Stimulated activated CD4-positive, alpha-beta T cell treated with anti-CD3 and anti-CD28 coated beads, Interleukin-12 subunit alpha, Interleukin-12 subunit beta, amount 100 ng/mL, for 24 hours (primary cell): ENCODE measurements around the gene OSMR.

Experiments
- DNase-seq, 2 experiments: peaks; one replicate each; pipeline ENCODE4 v3.0.0-alpha.2; 2020; ENCODE audit warnings: low read depth in 2 of 2

The OSMR gene

DNA sequence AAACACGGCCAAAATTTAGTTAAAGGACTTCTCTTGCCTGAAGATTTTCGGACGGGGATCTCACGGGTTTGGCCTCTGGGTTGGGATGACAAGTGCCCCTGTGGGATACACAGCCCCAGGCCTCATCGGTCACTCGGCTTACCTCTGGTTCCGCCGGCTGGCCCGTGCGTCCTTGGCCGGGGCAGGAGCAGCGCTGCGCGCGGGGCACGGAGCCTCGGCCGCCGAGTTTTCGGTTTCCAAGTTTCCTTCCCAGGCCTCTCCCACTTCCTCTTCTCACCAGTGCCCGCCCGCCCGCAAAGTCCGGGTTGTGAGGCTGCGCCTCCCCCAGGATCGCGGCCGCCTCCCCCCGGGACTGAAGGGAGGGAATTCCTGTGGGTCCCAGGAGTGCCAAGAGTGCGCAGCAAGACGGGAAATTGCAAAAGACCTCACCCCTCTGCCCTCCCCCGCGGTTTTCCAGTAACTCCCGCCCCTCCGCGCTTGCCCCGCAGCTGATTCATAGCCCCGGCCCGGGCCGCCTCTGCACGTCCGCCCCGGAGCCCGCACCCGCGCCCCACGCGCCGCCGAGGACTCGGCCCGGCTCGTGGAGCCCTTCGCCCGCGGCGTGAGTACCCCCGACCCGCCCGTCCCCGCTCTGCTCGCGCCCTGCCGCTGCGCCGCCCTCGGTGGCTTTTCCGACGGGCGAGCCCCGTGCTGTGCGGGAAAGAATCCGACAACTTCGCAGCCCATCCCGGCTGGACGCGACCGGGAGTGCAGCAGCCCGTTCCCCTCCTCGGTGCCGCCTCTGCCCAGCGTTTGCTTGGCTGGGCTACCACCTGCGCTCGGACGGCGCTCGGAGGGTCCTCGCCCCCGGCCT is at the start of gene OSMR:
OSMR (plus strand) TSS at position 487 of the 853 bp plus-strand sequence. CDS start 23,033 bp downstream, outside the sequence.
- peak in 1 of 2 experiments; percentile 24 for DNase-seq

DNA sequence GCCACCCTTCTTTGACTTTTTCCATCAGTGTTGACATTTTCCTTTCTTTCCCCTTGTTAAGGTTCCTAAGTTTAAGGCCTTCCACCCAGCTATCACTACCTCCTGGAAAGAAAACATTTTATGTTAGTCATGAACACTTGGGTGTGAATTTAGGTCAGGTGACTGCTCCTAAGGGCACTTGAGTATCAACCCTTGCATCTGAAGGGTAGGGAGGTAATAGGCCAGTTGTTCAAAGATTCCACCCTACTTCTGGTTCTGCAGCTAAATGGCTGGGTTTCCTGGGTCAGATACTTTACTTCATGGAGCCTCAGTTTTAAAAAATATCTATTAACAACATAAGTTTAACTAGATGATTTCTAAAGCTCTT is 49.1 kb upstream of the OSMR start:
- DNase-seq, result no peak

DNA sequence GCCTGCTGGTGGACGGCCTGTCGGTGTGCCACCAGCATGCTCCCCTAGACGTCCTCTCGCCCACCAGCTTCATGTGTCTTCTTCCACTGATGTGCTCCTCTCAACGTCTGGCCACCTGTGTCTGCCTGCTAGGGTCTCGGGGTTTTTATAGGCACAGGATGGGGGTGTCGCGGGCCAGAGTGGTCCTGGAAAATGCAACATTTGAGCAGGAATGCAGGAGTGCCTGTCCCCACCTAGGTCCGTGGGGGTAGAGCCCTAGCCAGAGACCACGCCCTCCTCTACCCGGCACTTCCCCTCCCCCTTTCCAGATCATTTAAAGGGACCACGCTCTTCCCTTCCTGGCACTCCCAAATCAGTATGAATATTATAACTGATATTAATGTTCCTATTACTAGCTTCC is 48.0 kb upstream of the OSMR start:
- DNase-seq, result no peak

DNA sequence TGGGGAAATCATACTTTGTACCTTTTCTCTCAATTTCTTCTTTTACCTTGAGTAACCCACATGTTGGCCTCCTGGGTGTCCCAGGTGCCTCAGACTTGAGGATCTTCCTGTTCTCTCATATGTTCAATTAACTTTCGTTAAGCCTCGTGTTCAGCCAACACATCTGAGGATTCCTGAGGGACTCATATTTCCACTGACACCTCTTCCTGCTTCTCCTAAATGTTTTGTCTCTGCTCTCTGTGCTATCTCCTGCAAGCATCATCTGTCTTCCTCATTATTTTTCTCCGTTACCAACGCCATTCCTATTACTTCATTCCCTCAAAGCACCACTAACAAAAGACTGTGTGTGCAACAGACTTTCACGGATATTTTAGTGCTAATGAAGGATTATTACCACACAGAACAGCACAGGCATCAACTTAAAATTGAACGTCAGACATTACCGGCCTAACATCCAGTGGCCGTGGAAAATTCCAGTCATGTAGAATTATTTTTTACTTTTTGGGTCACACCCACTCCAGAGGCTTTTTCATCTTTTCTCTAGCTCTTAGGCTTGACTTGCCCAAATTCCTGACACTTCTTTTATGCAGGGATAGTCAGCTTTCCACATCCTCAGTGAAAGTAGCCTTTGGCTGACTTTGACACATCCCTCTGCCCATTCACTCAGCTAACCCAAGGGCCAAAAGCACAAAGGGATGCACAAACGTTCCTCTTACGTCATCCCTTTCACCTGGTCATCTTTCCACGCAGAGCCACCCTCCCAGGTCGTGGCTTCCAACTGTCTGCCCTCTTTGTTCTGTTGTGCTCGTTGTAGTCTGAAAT is 46.0 kb upstream of the OSMR start:
- no peak for DNase-seq

GRCh38 chr5:38800515-38800914 is 45.3 kb upstream of the OSMR start:
- DNase-seq, result no peak

GRCh38 chr5:38802125-38802524 is 43.7 kb upstream of the OSMR start:
- no peak for DNase-seq

GRCh38 chr5:38803246-38803645 is 42.6 kb upstream of the OSMR start:
- DNase-seq, result no peak

DNA sequence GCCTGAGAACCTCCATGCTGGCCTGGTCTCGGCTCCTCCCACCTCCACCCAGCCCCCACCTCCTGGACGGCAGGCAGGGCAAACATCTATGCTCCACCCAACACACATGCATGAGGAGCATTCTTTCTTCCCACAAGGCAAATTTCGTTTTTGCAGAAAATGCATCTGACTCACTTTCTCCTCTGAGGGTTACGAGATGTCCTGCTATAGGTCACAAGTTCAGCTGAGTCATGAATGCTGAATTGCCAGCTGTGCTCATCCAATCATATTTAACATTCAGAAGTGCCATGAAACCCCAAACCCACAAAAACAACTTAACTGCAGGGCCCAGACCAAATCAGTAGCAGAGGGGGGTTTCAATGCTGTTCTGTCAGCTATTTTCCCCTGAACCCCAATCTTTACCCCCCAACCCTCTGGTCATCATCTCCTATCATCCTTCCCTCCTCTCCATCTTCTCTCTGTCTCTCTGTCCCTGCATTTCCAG is 39.0 kb upstream of the OSMR start:
- DNase-seq, result peak in 1 of 2 experiments; percentile 10

GRCh38 chr5:38807570-38808483 is 38.0 kb upstream of the OSMR start:
- DNase-seq, result no peak

DNA sequence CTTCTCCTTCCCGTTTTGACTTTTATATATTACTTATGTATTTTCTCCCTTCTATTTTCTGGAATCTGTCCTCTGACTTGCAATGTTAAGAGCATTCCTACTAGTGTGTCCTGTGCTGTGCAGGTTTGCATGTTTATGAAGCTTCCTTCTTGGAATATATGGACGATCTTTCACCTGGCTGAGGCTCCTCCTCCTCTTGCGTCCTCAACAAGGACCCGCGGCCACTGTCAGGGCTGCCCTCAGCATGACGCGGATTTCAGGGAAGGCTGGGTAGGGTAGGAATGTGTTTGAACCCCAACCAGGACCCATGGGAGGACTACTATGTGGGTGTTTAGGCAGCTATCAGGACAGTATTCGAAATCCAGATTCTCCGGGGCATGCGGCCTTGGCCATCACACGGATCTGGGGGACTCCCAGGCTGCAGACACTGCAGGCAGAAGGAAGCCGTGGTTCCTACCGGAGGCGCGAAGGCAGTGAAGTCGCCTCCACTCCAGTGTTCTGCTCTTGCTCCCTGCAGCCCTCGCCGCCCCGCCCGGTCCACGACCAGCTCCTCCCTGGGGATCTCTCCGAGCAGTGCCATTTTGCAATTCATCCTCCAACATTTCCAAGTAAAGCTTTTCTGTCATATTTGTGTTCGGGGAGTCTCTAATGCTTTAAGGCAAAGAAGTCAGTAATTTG is 37.0 kb upstream of the OSMR start:
- no peak for DNase-seq

DNA sequence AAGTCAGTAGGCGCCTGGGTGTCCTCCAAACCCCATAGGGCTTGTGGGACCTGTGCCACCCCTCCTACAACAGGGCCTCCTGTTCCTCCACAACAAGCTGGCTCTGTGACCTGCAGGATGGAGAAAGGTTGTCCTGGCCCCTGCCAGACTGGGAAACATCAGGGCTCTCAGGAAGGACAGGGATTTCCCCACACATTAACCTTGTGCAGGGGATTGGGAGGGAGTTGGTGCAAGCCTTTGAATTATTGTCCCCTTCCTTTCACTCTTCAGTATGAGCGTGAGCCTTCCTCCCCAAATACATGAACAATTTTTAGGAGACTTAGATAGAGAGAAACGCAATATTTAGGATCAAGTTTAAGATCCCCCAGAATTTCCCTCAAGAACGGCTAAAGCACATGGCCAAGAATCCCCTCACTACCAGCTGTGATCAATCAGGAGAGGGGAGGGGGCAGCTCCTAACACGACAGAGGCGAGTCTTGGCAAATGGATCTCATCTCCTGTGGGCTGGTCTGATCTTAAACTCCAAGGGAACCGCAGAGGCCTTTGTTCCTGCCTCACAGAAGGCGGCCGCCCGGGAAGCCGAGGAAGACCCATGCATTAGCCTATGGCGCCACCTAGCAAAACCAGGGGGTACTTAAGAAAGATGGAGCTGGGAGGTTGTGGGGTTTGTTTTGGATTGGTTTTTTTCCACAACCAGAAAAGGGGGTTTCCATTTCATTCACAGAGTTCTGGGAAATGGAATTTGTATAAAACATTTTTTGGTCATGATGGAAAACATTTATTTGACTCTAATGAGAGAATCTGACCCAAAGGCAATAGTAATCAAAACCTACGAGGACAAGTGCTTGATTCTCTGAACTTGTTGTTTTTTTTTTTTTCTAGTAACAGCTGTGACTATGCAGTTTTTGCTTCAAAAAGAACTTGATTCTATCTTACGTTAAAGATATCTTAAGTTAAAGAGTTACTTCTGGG is 36.1 kb upstream of the OSMR start:
- peak; percentile 22 to 42 for DNase-seq

DNA sequence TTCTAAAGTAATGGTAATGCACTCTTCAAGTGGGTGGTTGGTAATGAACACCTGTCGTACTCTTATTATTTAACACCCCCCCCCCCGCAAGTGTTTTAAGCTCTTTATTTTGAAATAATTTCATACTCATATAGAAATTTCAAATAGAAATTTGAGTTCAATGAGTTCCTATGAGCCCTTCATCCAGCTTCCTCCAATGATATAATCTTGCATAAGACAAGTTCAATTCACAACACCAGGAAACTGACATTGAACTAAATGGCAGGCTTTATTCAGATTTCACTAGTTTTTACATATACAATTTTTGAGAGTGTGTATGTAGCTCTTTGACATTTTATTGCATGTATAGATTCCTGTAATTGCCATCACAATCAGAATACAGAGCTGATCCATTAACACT is 30.9 kb upstream of the OSMR start:
- no peak for DNase-seq

GRCh38 chr5:38816083-38817030 is 29.5 kb upstream of the OSMR start:
- no peak for DNase-seq

DNA sequence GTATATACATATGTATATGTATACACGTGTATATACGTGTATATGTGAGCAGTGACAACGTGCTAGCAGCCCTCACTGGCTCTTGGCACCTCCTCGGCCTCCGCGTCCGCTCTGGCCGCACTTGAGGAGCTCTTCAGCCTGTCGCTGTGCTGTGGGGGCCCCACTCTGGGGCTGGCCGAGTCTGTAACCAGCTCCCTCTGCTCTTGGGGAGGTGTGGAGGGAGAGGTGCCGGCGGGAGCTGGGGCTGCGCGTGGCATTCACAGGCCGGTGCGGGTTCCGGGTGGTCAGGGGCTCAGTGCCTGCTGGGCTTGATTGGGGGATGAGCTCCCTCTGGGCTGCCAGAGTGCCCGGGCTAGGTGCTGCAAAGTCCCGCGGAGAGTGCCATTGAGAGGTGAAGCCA is 24.1 kb upstream of the OSMR start:
- DNase-seq, result no peak

DNA sequence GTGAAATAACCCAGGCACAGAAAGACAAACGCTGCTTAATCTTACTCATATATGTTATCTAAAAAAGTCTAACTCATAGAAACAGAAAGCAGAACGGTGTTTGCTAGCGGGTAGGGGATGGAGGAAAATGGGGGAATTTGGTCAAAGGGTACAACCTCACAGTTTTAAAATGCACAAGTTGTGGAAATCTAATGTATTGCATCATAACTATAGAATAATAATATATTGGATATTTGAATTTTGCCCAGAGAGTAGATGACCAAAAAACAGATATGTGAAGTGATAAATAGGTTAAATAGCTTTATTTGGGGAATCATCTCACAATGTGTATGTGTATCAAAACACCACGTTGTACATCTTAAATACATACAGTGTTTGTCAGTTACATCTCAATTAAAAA is 22.3 kb upstream of the OSMR start:
- no peak for DNase-seq

- no peak for DNase-seq
Observed at GRCh38 chr5:38824821-38825220, 21.0 kb upstream of the OSMR start.

GRCh38 chr5:38825494-38825893 is 20.3 kb upstream of the OSMR start:
- no peak for DNase-seq

GRCh38 chr5:38827525-38827924 is 18.3 kb upstream of the OSMR start:
- DNase-seq, result no peak

GRCh38 chr5:38830521-38831051 is 15.2 kb upstream of the OSMR start:
- DNase-seq, result no peak
